ENCODE data around the gene CHRNB2.

CHRNB2 gene

GRCh38 chr1:154609398-154610380 lies 42.1 kb downstream of the CHRNB2 start:
- no peak for DNase-seq (ENCODE audit: low read depth in 2 of 2, low spot score in 1 of 2)

GRCh38 chr1:154611150-154611862 lies 43.7 kb downstream of the CHRNB2 start:
- no peak for DNase-seq (ENCODE audit: low read depth in 2 of 2, low spot score in 1 of 2)

- DNase-seq (ENCODE audit: low read depth in 2 of 2, low spot score in 1 of 2) = no peak
These were observed 46.7 kb downstream of the CHRNB2 start for GRCh38 chr1:154614247-154614646.

GRCh38 chr1:154614901-154615300 lies 47.3 kb downstream of the CHRNB2 start:
- DNase-seq (ENCODE audit: low read depth in 2 of 2, low spot score in 1 of 2) = no peak

- DNase-seq (ENCODE audit: low read depth in 2 of 2, low spot score in 1 of 2) = no peak
These were observed 47.8 kb downstream of the CHRNB2 start for GRCh38 chr1:154615411-154615810.

GRCh38 chr1:154616659-154617345 lies 49.2 kb downstream of the CHRNB2 start:
- no peak for DNase-seq (ENCODE audit: low read depth in 2 of 2, low spot score in 1 of 2)

GRCh38 chr1:154619181-154619948 lies 51.8 kb downstream of the CHRNB2 start:
- no peak for DNase-seq (ENCODE audit: low read depth in 2 of 2, low spot score in 1 of 2)

- DNase-seq (ENCODE audit: low read depth in 2 of 2, low spot score in 1 of 2) = no peak
These were observed 53.2 kb downstream of the CHRNB2 start for GRCh38 chr1:154620751-154621150.

GRCh38 chr1:154621875-154622274 lies 54.3 kb downstream of the CHRNB2 start:
- no peak for DNase-seq (ENCODE audit: low read depth in 2 of 2, low spot score in 1 of 2)

- DNase-seq (ENCODE audit: low read depth in 2 of 2, low spot score in 1 of 2) = no peak
These were observed 55.0 kb downstream of the CHRNB2 start for GRCh38 chr1:154622503-154623039.

GRCh38 chr1:154623358-154623757 lies 55.8 kb downstream of the CHRNB2 start:
- no peak for DNase-seq (ENCODE audit: low read depth in 2 of 2, low spot score in 1 of 2)

GRCh38 chr1:154624746-154625643 lies 57.4 kb downstream of the CHRNB2 start:
- DNase-seq (ENCODE audit: low read depth in 2 of 2, low spot score in 1 of 2) = no peak

GRCh38 chr1:154626456-154627256 lies 59.1 kb downstream of the CHRNB2 start:
- no peak for DNase-seq (ENCODE audit: low read depth in 2 of 2, low spot score in 1 of 2)

GRCh38 chr1:154627257-154628120 lies 59.9 kb downstream of the CHRNB2 start:
- peak; percentile 84 to 90 for DNase-seq (ENCODE audit: low read depth in 2 of 2, low spot score in 1 of 2)

- DNase-seq (ENCODE audit: low read depth in 2 of 2, low spot score in 1 of 2) = no peak
These were observed 60.5 kb downstream of the CHRNB2 start for GRCh38 chr1:154628121-154628405.

- DNase-seq (ENCODE audit: low read depth in 2 of 2, low spot score in 1 of 2) = no peak
These were observed 61.6 kb downstream of the CHRNB2 start for GRCh38 chr1:154629061-154629674.

All from stimulated activated CD8-positive, alpha-beta memory T cell treated with anti-CD3 and anti-CD28 coated beads, Interleukin-4, amount 100 ng/mL, for 1 hour (primary cell).